HG03039 (cell line): ENCODE results near the gene GNG5.
"Not testable (repeated sequence)": the region's sequence is repeated elsewhere in the genome, so short reads cannot be mapped to it uniquely, and the experiment has no call there.

ENCODE experiments used
- ATAC-seq: cut with Tn5 transposase; IDR thresholded peaks from one replicate; pipeline ENCODE4 v1.9.1; 2021; ENCODE audit warnings: mild to moderate bottlenecking, moderate library complexity; ENCODE audit not compliant: unreplicated experiment

Gene GNG5

GRCh38 chr1:84489766-84490165 is 16.6 kb downstream of the GNG5 start:
- no peak for ATAC-seq

GRCh38 chr1:84488107-84488506 is 18.3 kb downstream of the GNG5 start:
- no peak for ATAC-seq

GRCh38 chr1:84481317-84481716 is 25.1 kb downstream of the GNG5 start:
- no peak for ATAC-seq

- peak; percentile 37 for ATAC-seq
Measured at GRCh38 chr1:84480650-84481049, 25.7 kb downstream of the GNG5 start.

- peak; percentile 1 for ATAC-seq
Measured at GRCh38 chr1:84479998-84480397, 26.4 kb downstream of the GNG5 start.

GRCh38 chr1:84478876-84479868 is 27.2 kb downstream of the GNG5 start, which contains the start of gene RPF1:
TSS of gene RPF1 (plus strand) at chr1:84479266. CDS start at chr1:84479282, 16 bp downstream.
- peak; percentile 94 for ATAC-seq

GRCh38 chr1:84476225-84476624 is 30.2 kb downstream of the GNG5 start:
- no peak for ATAC-seq

- no peak for ATAC-seq
Measured at GRCh38 chr1:84467298-84467697, 39.1 kb downstream of the GNG5 start.

GRCh38 chr1:84462118-84462517 is 44.3 kb downstream of the GNG5 start:
- no peak for ATAC-seq

GRCh38 chr1:84452436-84452835 is 53.9 kb downstream of the GNG5 start:
- ATAC-seq, result no peak

- no peak for ATAC-seq
Measured at GRCh38 chr1:84450910-84451309, 55.5 kb downstream of the GNG5 start.

GRCh38 chr1:84448704-84449103 is 57.7 kb downstream of the GNG5 start:
- not testable (repeated sequence) for ATAC-seq
